ENCODE data around the gene RNF17. TPM values are rescaled to one million over a fixed set of nuclear protein-coding genes. Genes with fewer than 3 reads are reported as not detected.

Gene RNF17
- total and polyA plus RNA-seq, 2 of the 8 experiments (the other 6 are each of a cell fraction or from before 2014, with no cell fraction given): not detected

DNA sequence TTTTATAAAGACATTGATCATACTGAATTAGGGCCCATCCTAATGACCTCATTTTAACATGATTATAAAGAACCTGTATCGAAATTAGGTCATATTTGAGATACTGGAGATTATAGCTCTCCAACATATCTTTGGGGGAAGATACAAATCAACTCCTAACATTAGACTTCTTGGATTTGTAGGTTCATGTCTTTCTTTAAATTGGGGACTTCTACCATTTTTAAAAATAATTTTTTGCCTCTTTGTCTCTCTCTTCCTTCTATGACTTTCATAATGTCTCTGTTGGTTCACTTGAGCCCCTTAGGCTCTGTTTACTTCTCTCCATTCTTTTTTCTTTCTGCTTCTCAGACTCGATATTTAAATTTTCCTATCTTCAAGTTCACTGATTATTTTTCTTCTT, 57.2 kb downstream of the RNF17 start:
- H2AFZ ChIP-seq (ENCODE audit: low read length): no peak overlapping the region
- no peaks in the 10 kb centered on the region for H3K4me1 ChIP-seq (replicated peaks in 1 of 4; ENCODE audit: control insufficient read depth in 3 of 4, insufficient read depth in 4 of 4, low read length in 3 of 4)
- no peak overlapping the region for H3K56ac ChIP-seq (replicated peaks; ENCODE audit: insufficient read length, low read depth, low read length)
- TF ChIP-seq SP4 (IDR thresholded peaks at IDR 0.05; ENCODE audit: low read length): no peak
- no peak for TF ChIP-seq GTF2F1 (IDR thresholded peaks at IDR 0.05; ENCODE audit: borderline replicate concordance, low read depth, low read length)
- no peak for TF ChIP-seq RBBP5 (IDR thresholded peaks at IDR 0.05; ENCODE audit: borderline replicate concordance, low read depth, low read length)
- TF ChIP-seq KDM4A (IDR thresholded peaks at IDR 0.05; ENCODE audit: low read depth, low read length, severe bottlenecking): no peak
- TF ChIP-seq, protein P1, sequence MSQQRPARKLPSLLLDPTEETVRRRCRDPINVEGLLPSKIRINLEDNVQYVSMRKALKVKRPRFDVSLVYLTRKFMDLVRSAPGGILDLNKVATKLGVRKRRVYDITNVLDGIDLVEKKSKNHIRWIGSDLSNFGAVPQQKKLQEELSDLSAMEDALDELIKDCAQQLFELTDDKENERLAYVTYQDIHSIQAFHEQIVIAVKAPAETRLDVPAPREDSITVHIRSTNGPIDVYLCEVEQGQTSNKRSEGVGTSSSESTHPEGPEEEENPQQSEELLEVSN (IDR thresholded peaks at IDR 0.05): no peak
- TF ChIP-seq ASH2L (IDR thresholded peaks at IDR 0.05; ENCODE audit: low read length): no peak
- no peak for TF ChIP-seq CBX5 (IDR thresholded peaks at IDR 0.05; ENCODE audit: low read depth, low read length)
- no peak for TF ChIP-seq SP1 (IDR thresholded peaks at IDR 0.05; ENCODE audit: low read depth, low read length)
- TF ChIP-seq HDAC6 (IDR thresholded peaks at IDR 0.05; ENCODE audit: low read depth, low read length): no peak
- no peak for TF ChIP-seq SP2 (IDR thresholded peaks at IDR 0.05; ENCODE audit: low read length)
- no peaks in the 10 kb centered on the region for H3K27me3 ChIP-seq (replicated peaks in 1 of 4; ENCODE audit: control insufficient read depth in 3 of 4, extremely low read depth in 1 of 4, insufficient read depth in 3 of 4, low read length in 3 of 4)
- no peak for DNase-seq (ENCODE audit: low read depth in 1 of 2, low spot score in 2 of 2)
- H3K23ac ChIP-seq (ENCODE audit: insufficient read length): no peak overlapping the region
- H2BK20ac ChIP-seq (ENCODE audit: low read length): no peak overlapping the region
- H3K4ac ChIP-seq (replicated peaks; ENCODE audit: insufficient read length, low read depth, low read length): no peak overlapping the region
- no peak overlapping the region for H3K9ac ChIP-seq (replicated peaks in 1 of 4; ENCODE audit: extremely low read depth in 1 of 4, low read depth in 3 of 4, low read length in 3 of 4)
- no peaks in the 10 kb centered on the region for H3K23me2 ChIP-seq (ENCODE audit: low read depth, low read length)
- H3K4me3 ChIP-seq (ENCODE audit: extremely low read depth in 1 of 4, insufficient read depth in 2 of 4, low read depth in 3 of 4, low read length in 4 of 4): no peak overlapping the region
- no peak overlapping the region for H3K27ac ChIP-seq (ENCODE audit: low read depth, low read length)
- H3K9me3 ChIP-seq (ENCODE audit: insufficient read depth in 2 of 2, low read depth in 1 of 2, low read length in 1 of 2): peaks cover 5% of the 10 kb centered on the region in 2 experiments; a peak in 3 of 4 replicates
- no peak for FAIRE-seq
- no peak overlapping the region for H4K8ac ChIP-seq (ENCODE audit: extremely low read depth, insufficient read depth, low read length)
- no peak overlapping the region for H3K18ac ChIP-seq (ENCODE audit: extremely low read depth, low read length)
- CTCF ChIA-PET (ENCODE audit: partially characterized antibody): interaction anchor here (0.6 to 1.1 kb wide), 2 partner anchors 11 to 25 kb away, joined by 3 to 4 read pairs; no protein-coding TSS in a partner anchor
- H3K36me3 ChIP-seq (ENCODE audit: control insufficient read depth in 2 of 4, insufficient read depth in 4 of 4, low read length in 3 of 4): no peaks in the 10 kb centered on the region
- H4K91ac ChIP-seq (replicated peaks; ENCODE audit: insufficient read length, low read length): no peak overlapping the region
- H2BK5ac ChIP-seq (ENCODE audit: low read depth, low read length): no peak overlapping the region
- no peak overlapping the region for H2BK120ac ChIP-seq (replicated peaks; ENCODE audit: low read depth, low read length)
- no peak overlapping the region for H2AK5ac ChIP-seq (ENCODE audit: low read depth, low read length)
- no peaks in the 10 kb centered on the region for H3K79me1 ChIP-seq (ENCODE audit: low read depth, low read length)
- H2BK12ac ChIP-seq (ENCODE audit: low read depth, low read length): no peak overlapping the region
- no peak overlapping the region for H3K4me2 ChIP-seq (ENCODE audit: insufficient read depth in 1 of 2, low read depth in 2 of 2, low read length in 2 of 2)
- POLR2A ChIA-PET (ENCODE audit: partially characterized antibody): no interaction called here
- no peaks in the 10 kb centered on the region for H4K20me1 ChIP-seq (replicated peaks in 1 of 2; ENCODE audit: control insufficient read depth in 1 of 2, insufficient read depth in 2 of 2, low read length in 2 of 2)
- H3K14ac ChIP-seq (ENCODE audit: insufficient read length): no peak overlapping the region
- H3K79me2 ChIP-seq (ENCODE audit: control insufficient read depth in 1 of 2, insufficient read depth in 2 of 2, low read length in 2 of 2): no peaks in the 10 kb centered on the region
- no peak overlapping the region for H2BK15ac ChIP-seq (ENCODE audit: low read length)
- 91% methylated on average over 2 of the region's 2 CpGs; no CpG with 5 or more reads in 1 of the 2 experiments for WGBS, 2 experiments (ENCODE audit: extremely low coverage in 1 of 2, insufficient coverage in 1 of 2, insufficient read length in 1 of 2, insufficient replicate concordance in 2 of 2, low coverage in 1 of 2, low lambda C conversion rate in 2 of 2, missing lambda C conversion rate in 1 of 2)
- no peak overlapping the region for H4K5ac ChIP-seq (ENCODE audit: insufficient read length, low read depth, low read length)
